ENCODE results near the gene PRKAR1B. TPM values are rescaled to one million over a fixed set of nuclear protein-coding genes. Genes with fewer than 3 reads are reported as not detected.

Gene PRKAR1B
- total and polyA plus RNA-seq, 10 of the 15 experiments (the other 5 are each of a cell fraction or from before 2014, with no cell fraction given): 1.4 to 45.6 (median 19.3) TPM

GRCh38 chr7:630111-630511 lies 97.0 kb downstream of the PRKAR1B start:
- H3K4me1 ChIP-seq (ENCODE audit: control insufficient read depth, insufficient read depth, low read length): no peaks in the 10 kb centered on the region
- no peak for TF ChIP-seq PRDM15 (CRISPR knock-in tag; IDR thresholded peaks at IDR 0.05)
- no peak for TF ChIP-seq ZNF24 (IDR thresholded peaks at IDR 0.05)
- no peak for TF ChIP-seq ATF3 (IDR thresholded peaks at IDR 0.05; ENCODE audit: borderline replicate concordance, extremely low read depth, low read depth, low read length)
- TF ChIP-seq TCF7 (IDR thresholded peaks at IDR 0.05; ENCODE audit: borderline replicate concordance): no peak
- TF ChIP-seq CBX3 (IDR thresholded peaks at IDR 0.05; ENCODE audit: borderline replicate concordance, low read depth): no peak
- TF ChIP-seq PML (IDR thresholded peaks at IDR 0.05; ENCODE audit: low read length): no peak
- no peak for TF ChIP-seq FOXM1 (IDR thresholded peaks at IDR 0.05; ENCODE audit: low read depth, low read length)
- no peak for TF ChIP-seq SIN3A (IDR thresholded peaks at IDR 0.05; ENCODE audit: low read depth, low read length)
- no peak for TF ChIP-seq ASH2L (IDR thresholded peaks at IDR 0.05; ENCODE audit: borderline replicate concordance, low read depth)
- no peak for TF ChIP-seq NKRF (conservative IDR thresholded peaks at IDR 0.05)
- no peak overlapping the region for H2AFZ ChIP-seq (ENCODE audit: control insufficient read depth, low read depth, low read length)
- no peaks in the 10 kb centered on the region for H4K20me1 ChIP-seq (ENCODE audit: control insufficient read depth, insufficient read depth)
- DNase-seq (ENCODE audit: low read depth, low spot score) (no peak), ATAC-seq (no peak), FAIRE-seq (no peak)
- ChIA-PET POLR2A (no interaction called here), CTCF (interaction anchor here (0.6 kb wide), 1 partner anchor 169 kb away, joined by 4 read pairs; no protein-coding TSS in a partner anchor), SMC1A (ENCODE audit: uncharacterized antibody, unreplicated experiment) (no interaction called here), RAD21 (ENCODE audit: unreplicated experiment) (no interaction called here)
- no TSS peak for BruUV-seq (replicated peaks)
- no peak overlapping the region for H3K9ac ChIP-seq (ENCODE audit: control insufficient read depth, insufficient read depth, low read length)
- 93% methylated on average over 9 of the region's 12 CpGs for WGBS (ENCODE audit: insufficient coverage, insufficient replicate concordance, low lambda C conversion rate, missing lambda C conversion rate)
- intact Hi-C loops (cut with micrococcal nuclease; ENCODE audit: unreplicated experiment): no loop called here
- H3K9me3 ChIP-seq (replicated peaks; ENCODE audit: control insufficient read depth, insufficient read depth, low read length): peaks cover 1% of the 10 kb centered on the region; the same call in 2 of the 3 replicates
- H3K36me3 ChIP-seq (ENCODE audit: control insufficient read depth in 2 of 2, insufficient read depth in 2 of 2, low read length in 1 of 2): no peaks in the 10 kb centered on the region; a peak in 2 of 4 replicates
- no peaks in the 10 kb centered on the region for H3K27me3 ChIP-seq (replicated peaks in 1 of 2; ENCODE audit: control insufficient read depth in 2 of 2, insufficient read depth in 2 of 2, low read length in 1 of 2)
- no peak overlapping the region for H3K27ac ChIP-seq (ENCODE audit: control insufficient read depth, insufficient read depth)
- H3K79me2 ChIP-seq (ENCODE audit: control insufficient read depth, insufficient read depth, low read length): no peaks in the 10 kb centered on the region
- in situ Hi-C loops (cut with MboI): no loop called here
- no peak overlapping the region for H3K4me3 ChIP-seq
- no peak overlapping the region for H3K4me2 ChIP-seq (ENCODE audit: control insufficient read depth, insufficient read depth)

All from GM12878 (cell line).